ENCODE results near the gene PSMF1. TPM values are rescaled to one million over a fixed set of nuclear protein-coding genes. Genes with fewer than 3 reads are reported as not detected.
A peak's percentile ranks its signal among the peaks of the same experiment; 100 is the strongest.

PSMF1 gene
- total and polyA plus RNA-seq, 2 of the 13 experiments (the other 11 are each of a cell fraction or from before 2014, with no cell fraction given), result 82.5 to 86.0 TPM

DNA sequence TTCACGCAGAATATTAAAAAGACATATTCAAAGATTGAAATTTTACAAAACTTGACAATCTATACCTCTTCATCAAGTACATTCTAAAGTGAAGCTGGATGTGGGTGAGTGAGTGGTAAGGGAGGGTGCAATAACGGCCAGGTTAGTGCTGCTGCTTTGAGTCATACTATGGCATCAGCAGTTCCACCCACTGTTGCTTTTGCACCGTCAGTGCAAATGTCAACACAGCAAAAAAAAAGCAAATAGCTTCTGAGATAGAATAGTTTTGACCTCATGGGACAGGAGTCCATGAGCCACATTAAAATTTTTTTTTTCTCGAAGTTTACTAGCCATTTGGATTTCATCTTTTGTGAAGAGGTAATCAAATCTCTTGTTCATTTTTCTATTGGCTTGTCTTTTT, 31.8 kb downstream of the PSMF1 start (continued):
- TF ChIP-seq, protein P1, sequence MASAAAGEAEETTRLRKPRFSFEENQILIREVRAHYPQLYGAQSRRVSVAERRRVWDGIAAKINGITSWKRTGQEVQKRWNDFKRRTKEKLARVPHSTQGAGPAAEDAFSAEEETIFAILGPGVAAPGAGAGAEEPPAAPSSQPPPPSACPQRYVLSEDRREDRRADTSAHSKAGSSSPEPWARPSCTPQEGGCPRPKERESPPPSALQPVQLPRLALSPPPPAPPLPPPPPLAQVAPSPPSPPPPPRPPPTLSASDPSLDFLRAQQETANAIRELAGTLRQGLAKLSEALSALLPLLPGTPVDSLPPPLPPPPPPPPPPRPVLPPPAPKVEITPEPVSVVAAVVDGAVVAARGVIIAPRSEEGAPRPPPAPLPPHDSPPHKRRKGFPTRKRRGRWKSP (CRISPR knock-in tag; IDR thresholded peaks at IDR 0.05), result no peak
- TF ChIP-seq HDAC1 (CRISPR knock-in tag; IDR thresholded peaks at IDR 0.05) (no peak), ZNF878 (CRISPR knock-in tag; IDR thresholded peaks at IDR 0.05) (no peak), HOXA3 (CRISPR knock-in tag; IDR thresholded peaks at IDR 0.05) (peak; percentile 70; the same call in 1 of the 2 replicates), POLR2G (IDR thresholded peaks at IDR 0.05; ENCODE audit: low read depth, low read length) (no peak), ZC3H4 (CRISPR knock-in tag; IDR thresholded peaks at IDR 0.05; ENCODE audit: borderline replicate concordance) (no peak), NCOR1 (IDR thresholded peaks at IDR 0.05; ENCODE audit: borderline replicate concordance, low read length) (no peak), ZNF484 (CRISPR knock-in tag; IDR thresholded peaks at IDR 0.05; ENCODE audit: borderline replicate concordance, low read depth) (no peak), JUN (CRISPR knock-in tag; IDR thresholded peaks at IDR 0.05) (no peak), ZBTB21 (CRISPR knock-in tag; IDR thresholded peaks at IDR 0.05) (peak; percentile 96), ZIK1 (CRISPR knock-in tag; IDR thresholded peaks at IDR 0.05; ENCODE audit: borderline replicate concordance, low read depth) (no peak), NPAS2 (CRISPR knock-in tag; IDR thresholded peaks at IDR 0.05; ENCODE audit: borderline replicate concordance) (no peak), ZNF441 (CRISPR knock-in tag; IDR thresholded peaks at IDR 0.05; ENCODE audit: borderline replicate concordance) (no peak), ZNF572 (CRISPR knock-in tag; IDR thresholded peaks at IDR 0.05) (no peak), SPEN (CRISPR knock-in tag; IDR thresholded peaks at IDR 0.05; ENCODE audit: low read depth) (no peak), PCBP1 (IDR thresholded peaks at IDR 0.05; ENCODE audit: borderline replicate concordance, low read depth, low read length) (no peak), PHF5A (CRISPR knock-in tag; IDR thresholded peaks at IDR 0.05; ENCODE audit: low read depth, unreplicated experiment) (no peak), ZNF7 (CRISPR knock-in tag; IDR thresholded peaks at IDR 0.05) (no peak)
- TF ChIP-seq, protein P2, sequence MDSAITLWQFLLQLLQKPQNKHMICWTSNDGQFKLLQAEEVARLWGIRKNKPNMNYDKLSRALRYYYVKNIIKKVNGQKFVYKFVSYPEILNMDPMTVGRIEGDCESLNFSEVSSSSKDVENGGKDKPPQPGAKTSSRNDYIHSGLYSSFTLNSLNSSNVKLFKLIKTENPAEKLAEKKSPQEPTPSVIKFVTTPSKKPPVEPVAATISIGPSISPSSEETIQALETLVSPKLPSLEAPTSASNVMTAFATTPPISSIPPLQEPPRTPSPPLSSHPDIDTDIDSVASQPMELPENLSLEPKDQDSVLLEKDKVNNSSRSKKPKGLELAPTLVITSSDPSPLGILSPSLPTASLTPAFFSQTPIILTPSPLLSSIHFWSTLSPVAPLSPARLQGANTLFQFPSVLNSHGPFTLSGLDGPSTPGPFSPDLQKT (CRISPR knock-in tag; IDR thresholded peaks at IDR 0.05; ENCODE audit: borderline replicate concordance), result no peak
- TF ChIP-seq, protein P3, sequence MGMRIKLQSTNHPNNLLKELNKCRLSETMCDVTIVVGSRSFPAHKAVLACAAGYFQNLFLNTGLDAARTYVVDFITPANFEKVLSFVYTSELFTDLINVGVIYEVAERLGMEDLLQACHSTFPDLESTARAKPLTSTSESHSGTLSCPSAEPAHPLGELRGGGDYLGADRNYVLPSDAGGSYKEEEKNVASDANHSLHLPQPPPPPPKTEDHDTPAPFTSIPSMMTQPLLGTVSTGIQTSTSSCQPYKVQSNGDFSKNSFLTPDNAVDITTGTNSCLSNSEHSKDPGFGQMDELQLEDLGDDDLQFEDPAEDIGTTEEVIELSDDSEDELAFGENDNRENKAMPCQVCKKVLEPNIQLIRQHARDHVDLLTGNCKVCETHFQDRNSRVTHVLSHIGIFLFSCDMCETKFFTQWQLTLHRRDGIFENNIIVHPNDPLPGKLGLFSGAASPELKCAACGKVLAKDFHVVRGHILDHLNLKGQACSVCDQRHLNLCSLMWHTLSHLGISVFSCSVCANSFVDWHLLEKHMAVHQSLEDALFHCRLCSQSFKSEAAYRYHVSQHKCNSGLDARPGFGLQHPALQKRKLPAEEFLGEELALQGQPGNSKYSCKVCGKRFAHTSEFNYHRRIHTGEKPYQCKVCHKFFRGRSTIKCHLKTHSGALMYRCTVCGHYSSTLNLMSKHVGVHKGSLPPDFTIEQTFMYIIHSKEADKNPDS (CRISPR knock-in tag; IDR thresholded peaks at IDR 0.05), result no peak
- TF ChIP-seq, protein P4, sequence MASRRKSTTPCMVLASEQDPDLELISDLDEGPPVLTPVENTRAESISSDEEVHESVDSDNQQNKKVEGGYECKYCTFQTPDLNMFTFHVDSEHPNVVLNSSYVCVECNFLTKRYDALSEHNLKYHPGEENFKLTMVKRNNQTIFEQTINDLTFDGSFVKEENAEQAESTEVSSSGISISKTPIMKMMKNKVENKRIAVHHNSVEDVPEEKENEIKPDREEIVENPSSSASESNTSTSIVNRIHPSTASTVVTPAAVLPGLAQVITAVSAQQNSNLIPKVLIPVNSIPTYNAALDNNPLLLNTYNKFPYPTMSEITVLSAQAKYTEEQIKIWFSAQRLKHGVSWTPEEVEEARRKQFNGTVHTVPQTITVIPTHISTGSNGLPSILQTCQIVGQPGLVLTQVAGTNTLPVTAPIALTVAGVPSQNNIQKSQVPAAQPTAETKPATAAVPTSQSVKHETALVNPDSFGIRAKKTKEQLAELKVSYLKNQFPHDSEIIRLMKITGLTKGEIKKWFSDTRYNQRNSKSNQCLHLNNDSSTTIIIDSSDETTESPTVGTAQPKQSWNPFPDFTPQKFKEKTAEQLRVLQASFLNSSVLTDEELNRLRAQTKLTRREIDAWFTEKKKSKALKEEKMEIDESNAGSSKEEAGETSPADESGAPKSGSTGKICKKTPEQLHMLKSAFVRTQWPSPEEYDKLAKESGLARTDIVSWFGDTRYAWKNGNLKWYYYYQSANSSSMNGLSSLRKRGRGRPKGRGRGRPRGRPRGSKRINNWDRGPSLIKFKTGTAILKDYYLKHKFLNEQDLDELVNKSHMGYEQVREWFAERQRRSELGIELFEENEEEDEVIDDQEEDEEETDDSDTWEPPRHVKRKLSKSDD (CRISPR knock-in tag; IDR thresholded peaks at IDR 0.05; ENCODE audit: low read depth), result no peak
- TF ChIP-seq, protein P5, sequence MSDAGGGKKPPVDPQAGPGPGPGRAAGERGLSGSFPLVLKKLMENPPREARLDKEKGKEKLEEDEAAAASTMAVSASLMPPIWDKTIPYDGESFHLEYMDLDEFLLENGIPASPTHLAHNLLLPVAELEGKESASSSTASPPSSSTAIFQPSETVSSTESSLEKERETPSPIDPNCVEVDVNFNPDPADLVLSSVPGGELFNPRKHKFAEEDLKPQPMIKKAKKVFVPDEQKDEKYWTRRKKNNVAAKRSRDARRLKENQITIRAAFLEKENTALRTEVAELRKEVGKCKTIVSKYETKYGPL (CRISPR knock-in tag; IDR thresholded peaks at IDR 0.05), result no peak
- TF ChIP-seq, protein P6, sequence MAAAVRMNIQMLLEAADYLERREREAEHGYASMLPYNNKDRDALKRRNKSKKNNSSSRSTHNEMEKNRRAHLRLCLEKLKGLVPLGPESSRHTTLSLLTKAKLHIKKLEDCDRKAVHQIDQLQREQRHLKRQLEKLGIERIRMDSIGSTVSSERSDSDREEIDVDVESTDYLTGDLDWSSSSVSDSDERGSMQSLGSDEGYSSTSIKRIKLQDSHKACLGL (CRISPR knock-in tag; IDR thresholded peaks at IDR 0.05), result no peak
